ENCODE measurements around the gene TBX3.

Gene TBX3

DNA sequence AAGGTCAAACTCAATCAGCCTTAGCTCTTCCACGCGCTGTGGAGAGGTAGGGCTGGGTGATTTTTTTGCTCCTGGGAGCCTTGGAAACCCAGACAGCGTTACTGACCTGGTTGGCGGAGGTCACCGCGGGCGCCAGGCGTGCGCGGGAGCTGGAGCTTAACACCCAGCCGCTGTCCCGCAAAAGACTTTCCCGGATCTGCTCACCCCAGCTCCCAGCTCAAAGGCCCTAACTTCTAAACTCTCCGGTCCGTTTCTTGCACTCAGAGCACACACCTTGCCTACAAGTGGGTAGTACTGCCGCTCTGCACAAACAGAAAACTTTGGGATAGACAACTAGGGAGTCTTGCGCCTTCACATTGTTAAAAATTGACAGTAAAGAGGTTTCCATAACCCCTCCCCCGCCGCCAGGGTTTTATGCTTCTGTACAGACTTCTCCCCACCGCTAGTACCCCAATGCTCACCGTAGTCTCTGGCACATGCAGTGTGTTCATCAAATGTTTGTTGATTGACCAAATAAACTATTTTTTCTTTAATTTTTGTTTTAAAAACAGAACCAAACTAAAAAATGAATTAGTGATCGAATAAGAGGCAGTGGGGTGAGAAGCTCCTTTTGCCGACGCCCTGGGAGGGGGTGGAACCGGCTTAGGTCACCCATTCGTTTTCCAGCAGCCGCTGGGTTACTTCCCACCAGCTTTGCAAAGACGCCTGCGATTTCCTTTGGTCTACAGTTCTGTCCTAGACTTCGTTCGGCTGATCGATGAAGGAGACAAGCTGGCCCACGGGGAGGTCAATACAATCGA is 12.7 kb upstream of the TBX3 start:
- DNase-seq (ENCODE audit: low spot score): no peak

DNA sequence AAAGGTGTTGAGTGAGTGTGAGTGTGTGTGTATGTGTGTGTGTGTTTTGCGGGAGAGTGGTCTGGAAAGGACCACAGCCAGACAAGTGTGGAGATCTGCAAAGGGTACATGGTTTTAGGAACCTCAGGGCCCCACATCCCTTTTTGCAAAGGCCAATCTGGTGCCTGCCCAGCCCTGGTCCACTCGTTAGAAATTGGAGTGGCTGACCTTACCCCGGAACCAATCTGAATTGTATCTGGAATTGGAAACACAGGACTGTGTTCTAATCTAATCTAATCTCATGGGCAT is 11.3 kb upstream of the TBX3 start:
- no peak for DNase-seq (ENCODE audit: low spot score)

DNA sequence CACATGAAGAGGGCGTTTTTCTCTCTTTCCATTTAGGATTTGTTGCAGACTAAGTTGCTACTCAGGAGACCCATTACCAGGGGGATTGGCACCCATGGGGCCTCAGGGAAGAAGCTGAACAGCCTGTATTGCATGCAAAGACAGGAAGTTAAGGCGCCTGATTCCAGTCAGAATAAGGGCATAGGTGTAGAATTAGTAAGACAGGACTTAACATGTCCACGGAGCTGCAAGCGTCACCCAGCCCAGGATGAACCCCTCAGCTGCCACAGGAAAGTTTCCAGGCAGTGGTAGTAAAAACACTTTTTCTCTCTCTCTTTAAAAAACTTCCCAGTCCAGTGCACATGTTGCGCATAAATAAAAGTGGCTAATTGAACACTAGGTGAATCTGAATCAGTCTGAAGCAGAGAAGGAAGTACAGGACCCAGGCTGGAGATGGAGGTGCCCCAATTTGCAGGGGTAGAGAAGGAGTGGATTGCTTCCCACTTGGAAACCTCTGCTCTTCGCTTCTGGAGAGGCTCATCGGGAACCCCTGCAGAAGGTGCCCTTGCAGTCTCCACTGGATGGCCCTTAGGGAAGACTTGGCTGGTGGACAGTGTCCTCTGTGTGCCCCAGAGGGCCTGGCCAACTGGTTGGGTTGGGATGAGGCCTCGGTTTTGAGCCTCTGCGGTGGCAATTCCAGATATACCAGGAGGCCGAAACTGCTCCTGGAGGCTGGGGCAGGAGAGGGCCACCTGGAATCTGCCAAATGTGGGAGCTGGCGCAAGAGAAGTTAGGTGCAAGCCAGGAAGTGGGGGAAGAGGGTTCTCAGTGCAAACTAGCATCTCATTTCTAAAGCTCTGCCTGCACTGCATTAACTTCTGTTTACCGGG is 10.7 kb upstream of the TBX3 start:
- DNase-seq (ENCODE audit: low spot score): no peak

DNA sequence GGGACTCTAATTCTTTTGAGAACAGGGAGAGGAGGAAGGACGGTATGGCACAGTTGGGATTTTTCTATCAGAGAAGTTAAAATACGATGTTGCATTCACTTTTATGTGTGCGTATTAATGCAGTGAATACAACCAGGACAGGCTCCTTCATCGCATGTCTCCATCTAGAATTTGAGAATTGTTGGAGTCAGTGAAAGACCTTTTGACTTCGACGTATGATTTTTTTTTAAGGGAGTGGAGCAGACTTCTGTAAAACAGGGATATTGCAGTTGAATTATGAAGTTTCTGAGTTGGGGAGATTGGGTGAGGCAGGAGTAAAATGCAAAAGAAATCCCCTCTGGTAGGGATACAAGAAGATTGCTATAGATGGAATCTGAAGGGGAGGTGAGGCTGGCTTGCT is 9.6 kb upstream of the TBX3 start:
- DNase-seq (ENCODE audit: low spot score): no peak

DNA sequence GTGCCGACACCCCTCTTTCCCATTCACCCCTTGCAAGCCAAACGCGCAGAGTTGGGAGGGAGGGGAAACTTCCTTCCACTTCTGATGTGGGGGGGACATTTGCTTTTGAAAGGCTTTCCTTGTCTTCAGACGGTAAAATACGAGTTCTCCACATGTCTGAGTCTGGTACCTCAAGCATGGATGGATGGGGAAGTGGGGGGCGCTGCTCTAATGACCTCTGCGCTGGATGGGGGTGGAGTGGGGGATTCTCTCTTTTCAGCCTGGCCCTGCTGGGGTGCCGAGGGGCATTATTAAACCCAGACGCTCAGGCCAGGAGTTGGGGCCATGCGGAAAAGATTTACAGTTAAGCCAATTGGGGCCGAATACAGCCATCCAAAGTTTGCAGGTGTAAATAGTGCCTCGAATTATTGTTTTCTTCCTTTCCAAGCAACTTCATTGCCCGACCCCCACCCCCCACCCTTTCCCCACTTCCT is 9.1 kb upstream of the TBX3 start:
- no peak for DNase-seq (ENCODE audit: low spot score)

DNA sequence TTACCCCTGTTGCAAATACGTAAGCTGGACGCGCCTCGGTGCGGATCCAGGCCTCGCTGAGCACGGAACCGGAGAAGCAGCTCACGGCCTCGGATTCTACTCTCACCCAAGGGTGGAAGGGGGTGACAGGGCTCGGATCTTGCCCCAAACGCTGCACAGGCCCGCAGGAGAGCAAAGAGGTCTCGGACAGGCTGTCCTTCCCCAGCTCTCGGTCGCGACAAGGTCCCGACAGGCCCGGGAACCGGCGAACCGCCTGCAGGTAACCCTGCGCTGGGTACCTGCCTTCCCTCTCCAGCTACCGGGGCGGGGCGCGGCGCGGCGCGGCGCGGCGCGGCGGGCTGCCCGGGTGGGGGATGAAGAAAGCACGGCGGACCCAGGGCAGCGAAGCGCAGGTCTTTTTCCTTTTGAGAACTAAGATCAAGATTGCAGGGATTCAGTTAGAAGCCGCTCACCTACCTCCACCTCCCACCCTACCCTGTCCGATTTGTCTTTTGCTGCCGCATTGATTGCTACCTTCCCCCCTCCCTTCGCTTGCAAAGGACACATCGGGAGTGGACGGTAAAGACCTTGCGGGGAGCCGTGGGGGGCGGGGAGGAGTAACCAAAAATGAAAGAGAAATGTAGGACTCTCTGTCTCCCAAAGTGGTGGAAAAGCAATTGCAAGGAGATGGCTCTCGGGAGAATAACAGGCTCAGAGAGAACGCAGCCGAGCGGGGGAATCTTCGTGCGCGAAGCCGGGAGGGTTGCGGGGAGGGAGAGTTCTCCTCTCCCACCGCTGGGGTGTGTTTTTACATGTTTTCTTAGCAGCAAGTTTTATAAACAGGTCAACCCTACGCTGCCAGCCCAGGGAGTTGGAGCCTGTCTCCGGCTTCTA is 8.4 kb upstream of the TBX3 start:
- DNase-seq (ENCODE audit: low spot score): no peak

DNA sequence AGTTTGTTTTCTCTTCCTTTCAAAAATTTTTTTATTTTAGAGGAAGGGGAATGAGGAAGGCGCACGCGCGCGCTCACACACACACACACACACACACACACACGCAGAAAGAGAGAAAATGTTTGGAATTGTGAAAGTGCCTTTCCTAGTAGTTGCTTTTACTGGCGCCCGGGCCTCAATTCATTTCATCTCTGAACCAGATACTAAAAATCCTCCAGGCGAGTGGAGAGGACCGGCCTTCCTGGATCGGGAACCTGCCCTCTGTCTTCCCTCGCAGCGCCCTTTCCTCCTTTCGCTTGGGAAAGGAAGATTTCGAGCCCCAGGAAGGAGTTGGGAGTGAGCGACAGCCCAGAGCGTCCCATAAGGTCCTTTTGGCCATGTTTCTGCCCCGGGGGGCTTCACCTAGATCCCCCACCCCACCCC is 7.8 kb upstream of the TBX3 start:
- no peak for DNase-seq (ENCODE audit: low spot score)

DNA sequence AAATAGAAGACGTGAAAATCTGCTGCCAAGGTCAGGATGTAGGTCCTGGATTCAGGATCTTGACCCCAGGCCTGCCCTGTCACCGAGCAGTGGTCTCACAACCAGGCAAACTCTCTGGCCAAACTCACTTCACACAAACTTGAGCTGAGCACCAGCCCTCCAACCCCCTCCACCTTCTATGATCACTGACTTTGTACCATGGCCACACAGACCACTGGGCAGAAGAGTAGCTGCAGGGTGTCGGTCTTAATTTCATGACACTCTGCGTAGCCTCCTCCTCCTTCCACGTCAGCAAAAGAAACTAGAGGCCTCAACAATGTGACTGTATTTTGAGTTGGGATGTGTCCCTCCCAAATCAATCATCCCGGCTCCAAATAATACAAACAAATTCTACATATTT is 7.2 kb upstream of the TBX3 start:
- DNase-seq (ENCODE audit: low spot score): no peak

DNA sequence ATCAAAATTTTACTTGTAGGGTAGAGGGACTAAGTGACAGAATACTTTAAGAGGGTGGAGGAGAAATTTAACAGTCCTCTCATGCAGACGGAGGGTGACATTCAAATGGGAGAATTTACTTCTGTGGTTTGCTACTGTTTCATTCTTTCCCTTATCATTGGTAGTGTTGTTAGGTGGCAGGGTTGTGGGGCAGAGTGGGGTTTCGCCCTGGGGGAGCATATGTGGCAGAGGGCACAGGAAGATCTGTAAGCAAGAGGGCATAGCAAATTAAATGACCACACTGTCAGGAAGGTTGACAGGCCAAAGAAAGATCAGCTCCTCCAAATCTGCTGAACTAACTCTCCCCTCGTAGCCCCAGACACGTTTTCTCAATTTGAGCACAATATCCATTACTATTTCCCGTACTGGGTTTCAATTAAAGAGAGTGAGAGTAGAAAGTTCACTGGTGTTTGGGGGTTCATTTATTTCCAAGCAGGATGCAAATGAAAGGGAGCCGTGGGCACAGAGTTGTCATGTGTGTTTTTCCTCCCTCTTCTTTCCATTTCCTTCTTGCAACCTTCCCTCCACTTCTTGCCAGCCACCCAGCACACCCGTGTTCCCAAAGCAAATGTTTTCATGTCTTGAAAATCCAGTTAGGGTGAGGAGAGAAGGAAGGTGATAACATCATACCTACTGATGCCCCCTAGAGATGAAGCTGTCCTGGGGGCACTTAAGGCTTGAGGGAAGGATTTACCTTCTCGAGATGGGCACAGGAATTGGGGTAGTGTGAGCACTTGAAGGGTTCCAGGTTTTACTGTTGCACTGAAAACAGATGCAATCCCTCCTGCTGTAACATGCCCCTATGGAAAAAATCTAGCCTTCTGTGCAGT is 6.5 kb upstream of the TBX3 start:
- DNase-seq (ENCODE audit: low spot score): no peak

DNA sequence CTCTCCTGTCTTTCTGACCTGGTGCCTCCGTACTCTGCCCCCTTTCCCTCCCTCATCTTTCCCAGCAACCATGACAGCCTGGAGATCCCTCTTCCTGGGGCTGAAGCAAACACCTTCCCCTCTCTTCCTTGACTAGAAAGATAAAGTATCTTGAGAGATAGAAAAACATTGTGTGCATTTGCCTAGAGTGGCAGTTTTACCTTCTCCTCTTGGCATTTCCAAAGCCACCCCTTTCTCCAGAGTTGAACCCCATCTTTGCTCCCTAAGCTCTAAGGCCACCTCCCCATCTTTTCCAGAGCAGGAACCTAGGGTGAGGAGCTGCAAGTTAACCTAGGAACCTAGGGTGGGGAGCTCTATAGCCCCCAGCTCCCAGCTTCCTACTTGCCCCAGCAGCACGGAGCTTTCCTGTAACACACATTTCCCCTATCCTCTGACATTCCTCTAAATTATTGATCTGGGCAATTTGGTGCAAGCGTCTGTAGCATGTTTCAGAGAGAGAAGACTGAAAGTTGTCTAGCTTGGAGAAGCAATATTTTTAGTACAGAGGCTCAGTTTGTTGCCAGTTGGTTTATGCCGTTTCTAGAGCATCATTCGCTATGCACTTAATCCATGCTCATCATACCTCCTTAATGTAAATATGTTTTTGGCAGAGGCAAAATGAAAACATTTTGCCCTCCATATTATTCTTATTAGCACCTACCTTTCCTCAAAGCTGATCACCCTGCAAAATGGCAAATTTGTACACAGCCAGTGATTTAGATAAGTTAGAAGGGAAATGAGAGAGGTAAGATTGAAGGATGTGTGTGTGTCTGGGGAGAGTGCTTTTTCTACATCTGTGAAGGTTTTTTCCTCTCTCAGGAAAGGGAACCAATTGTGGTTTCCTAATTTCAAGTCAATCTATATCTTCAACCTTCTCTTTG is 5.4 kb upstream of the TBX3 start:
- DNase-seq (ENCODE audit: low spot score): no peak

DNA sequence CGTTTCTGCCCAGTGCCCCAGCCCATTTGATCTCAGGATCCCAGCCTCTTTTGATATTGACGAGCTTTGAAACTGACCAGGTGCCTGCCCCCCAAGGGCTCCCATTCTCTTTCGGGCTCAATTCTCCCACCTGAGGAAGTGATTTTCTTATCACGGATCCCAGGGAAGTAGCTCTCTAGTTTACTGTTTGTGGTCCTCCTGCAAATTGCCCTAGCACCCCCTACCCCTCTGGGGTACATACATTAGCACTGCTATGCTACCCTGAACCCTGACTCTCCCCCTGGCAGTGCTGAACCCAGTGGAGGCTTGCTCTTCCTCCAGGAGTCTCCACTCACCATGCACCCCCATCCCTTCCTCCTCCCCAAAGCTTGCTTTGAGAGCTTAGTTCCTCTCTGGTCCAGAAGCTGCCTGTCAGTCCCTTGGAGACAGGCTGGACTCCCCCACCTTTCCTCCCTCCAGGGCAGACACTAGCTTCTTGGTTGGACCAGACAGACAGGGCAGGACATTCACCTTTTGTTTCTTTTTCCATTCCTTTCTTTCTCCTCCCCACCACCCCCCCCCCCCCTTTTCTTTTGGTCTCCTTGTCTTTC is 4.4 kb upstream of the TBX3 start:
- DNase-seq (ENCODE audit: low spot score): no peak

DNA sequence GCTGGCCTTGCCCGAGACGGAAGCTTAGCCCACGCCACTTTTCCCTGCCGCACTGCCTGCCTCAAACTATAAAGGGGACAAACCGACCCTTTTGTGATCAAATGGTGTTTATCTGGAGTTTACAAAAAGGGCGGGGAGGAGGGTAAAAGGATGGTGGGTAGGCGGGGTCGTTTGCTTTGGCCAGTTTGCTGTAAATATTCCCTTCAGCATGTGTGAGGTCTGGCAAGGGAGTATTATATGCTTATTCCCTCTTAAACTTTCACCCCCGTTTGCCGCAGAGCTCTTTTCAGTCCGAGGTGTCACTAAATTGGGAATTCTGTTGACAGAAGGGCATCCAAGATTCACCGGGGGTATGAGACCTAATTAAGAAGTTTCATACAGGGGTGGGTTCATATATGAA is 3.8 kb upstream of the TBX3 start:
- DNase-seq (ENCODE audit: low spot score): no peak

DNA sequence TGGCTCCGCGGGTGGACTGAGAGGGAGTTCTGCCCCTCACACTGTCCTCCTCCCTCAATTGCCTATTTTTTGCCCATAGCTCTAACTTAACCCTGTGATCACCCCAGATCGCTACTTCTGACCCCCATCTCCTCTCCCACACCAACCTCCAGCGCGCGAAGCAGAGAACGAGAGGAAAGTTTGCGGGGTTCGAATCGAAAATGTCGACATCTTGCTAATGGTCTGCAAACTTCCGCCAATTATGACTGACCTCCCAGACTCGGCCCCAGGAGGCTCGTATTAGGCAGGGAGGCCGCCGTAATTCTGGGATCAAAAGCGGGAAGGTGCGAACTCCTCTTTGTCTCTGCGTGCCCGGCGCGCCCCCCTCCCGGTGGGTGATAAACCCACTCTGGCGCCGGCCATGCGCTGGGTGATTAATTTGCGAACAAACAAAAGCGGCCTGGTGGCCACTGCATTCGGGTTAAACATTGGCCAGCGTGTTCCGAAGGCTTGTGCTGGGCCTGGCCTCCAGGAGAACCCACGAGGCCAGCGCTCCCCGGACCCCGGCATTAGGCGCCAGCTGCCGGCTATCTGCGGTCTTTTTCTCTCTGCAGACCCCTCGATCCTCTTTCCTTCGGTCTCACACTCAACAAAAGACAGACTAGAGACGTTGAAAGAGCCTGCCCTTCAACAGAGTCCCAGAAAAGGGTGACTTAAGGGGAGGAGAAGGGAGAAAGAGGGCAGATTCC is 3.0 kb upstream of the TBX3 start:
- DNase-seq (ENCODE audit: low spot score): no peak

DNA sequence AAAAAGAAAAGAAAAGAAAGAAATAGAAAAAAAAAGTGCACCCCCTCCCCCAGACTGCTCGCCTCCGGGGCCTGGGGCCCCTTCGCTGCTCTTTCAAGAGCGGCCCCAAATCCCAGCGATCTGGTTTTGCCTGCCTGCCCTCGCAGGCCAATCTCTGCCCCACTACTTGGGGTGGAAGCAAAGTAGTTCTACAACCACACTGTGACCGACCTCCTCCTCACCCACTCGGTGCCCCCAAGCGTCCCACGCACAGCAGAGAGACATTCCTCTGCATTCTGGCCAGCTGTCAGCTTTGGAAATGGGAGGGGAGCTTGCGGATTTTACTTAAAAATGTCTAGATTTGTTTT is 2.4 kb upstream of the TBX3 start:
- no peak for DNase-seq (ENCODE audit: low spot score)

DNA sequence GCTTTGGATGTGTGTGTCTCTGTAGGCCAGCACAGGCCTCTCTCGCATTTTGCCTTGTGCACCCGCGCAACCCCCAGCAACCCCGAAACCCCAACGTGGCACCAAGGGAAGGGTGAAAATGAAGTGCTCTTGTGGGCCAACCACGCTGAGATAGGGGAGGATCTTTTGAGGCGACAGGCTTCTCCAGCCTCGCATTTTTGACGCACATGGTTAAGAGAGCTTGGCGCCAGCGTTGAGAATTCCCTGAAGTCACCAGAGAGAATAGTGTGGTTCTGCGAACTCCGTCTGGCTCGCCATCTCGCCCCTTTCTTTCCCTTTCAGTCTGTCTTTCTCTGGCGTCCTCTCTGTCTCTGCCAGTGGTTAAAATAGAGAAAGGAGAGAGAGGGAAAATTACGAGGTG is 1.9 kb upstream of the TBX3 start:
- DNase-seq (ENCODE audit: low spot score): no peak

DNA sequence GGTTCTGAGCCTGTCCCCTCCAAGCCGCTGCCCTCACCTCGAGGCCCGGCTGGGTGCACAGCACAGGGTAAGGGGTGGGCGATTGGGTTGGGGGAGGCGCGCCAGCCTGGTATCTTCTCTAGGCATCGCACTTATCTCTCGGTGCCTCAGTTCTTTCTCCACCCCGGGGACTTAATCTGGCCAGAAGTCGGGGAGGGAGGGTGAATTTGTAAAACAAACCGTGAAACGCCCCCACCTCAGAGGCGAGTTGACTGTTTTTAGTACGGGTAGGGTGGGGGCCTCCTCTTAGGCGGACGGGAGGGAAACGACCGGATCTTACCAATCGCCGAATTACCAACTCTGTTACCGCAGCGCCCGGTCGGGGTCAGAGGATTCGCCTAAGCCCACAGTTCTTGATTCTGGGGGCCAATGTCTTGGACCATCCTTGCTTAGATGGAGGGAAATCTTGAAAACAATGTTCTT is 1.4 kb upstream of the TBX3 start:
- DNase-seq (ENCODE audit: low spot score): no peak

DNA sequence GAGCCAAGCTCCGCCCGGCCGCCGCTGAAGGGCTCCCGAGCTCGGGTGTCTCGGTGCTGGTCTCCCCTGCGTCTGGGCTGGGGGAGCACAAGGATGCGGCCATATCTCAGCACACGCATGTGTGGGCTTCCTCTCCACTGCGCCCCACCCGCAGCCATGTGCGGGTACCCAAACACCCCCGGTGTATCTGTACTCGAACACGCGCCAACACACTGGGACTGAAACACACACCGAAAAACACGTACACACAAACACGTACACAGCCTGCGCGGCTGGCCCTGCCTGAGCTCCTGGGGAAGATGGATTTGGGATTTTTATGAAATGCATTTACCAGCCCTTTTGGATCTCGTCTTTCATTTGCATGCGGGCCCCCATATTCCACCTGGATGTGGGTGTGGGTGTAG is 897 bp upstream of the TBX3 start:
- no peak for DNase-seq (ENCODE audit: low spot score)

DNA sequence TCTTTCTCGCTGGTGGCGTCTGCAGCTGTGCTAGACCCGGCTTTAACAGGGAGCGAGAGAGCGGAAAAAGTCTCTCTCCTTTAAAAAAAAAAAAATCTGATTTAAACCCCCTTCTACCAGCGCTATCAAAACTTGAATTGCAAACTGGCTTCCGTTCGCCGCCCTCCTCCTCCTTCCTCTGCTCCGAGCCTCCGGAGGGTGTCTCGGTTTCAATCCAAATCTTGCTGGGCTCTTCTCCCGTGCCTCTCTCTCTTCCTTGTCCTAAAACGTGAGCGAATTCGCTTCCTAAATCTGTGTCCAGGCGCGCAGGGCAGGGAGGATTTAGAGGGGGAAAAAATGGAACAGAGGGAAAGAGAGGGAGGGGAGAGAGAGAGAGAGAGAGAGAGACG is 272 bp downstream of the TBX3 start:
- no peak for DNase-seq (ENCODE audit: low spot score)
